ENCODE data around the gene USO1.

- TF ChIP-seq RAD21 (IDR thresholded peaks at IDR 0.05 in 1 of 2, conservative IDR thresholded peaks at IDR 0.05 in 1 of 2; ENCODE audit: low read depth in 2 of 2, low read length in 2 of 2) (no peak), POLR2A (IDR thresholded peaks at IDR 0.05; ENCODE audit: control extremely low read depth in 1 of 2, low read depth in 2 of 2, low read length in 2 of 2) (no peak), EZH2 (IDR thresholded peaks at IDR 0.05; ENCODE audit: low read depth, low read length, severe bottlenecking) (no peak), POLR2AphosphoS5 (IDR thresholded peaks at IDR 0.05; ENCODE audit: low read depth, low read length) (no peak), SIN3A (conservative IDR thresholded peaks at IDR 0.05 in 1 of 2, IDR thresholded peaks at IDR 0.05 in 1 of 2; ENCODE audit: low read depth in 1 of 2, low read length in 2 of 2) (no peak), JUND (IDR thresholded peaks at IDR 0.05; ENCODE audit: low read length) (no peak), RXRA (IDR thresholded peaks at IDR 0.05; ENCODE audit: insufficient read depth, low read depth, low read length) (no peak), TBP (IDR thresholded peaks at IDR 0.05; ENCODE audit: low read depth, low read length) (no peak), EGR1 (IDR thresholded peaks at IDR 0.05; ENCODE audit: borderline replicate concordance, low read depth, low read length) (no peak), EP300 (IDR thresholded peaks at IDR 0.05; ENCODE audit: borderline replicate concordance in 1 of 2, low read depth in 2 of 2, low read length in 2 of 2) (no peak), ZNF274 (IDR thresholded peaks at IDR 0.05; ENCODE audit: borderline replicate concordance, extremely low read depth, low read length) (no peak), CTBP2 (IDR thresholded peaks at IDR 0.05; ENCODE audit: borderline replicate concordance, insufficient read depth, insufficient read length, low read length) (no peak)
- TF ChIP-seq, protein P1, sequence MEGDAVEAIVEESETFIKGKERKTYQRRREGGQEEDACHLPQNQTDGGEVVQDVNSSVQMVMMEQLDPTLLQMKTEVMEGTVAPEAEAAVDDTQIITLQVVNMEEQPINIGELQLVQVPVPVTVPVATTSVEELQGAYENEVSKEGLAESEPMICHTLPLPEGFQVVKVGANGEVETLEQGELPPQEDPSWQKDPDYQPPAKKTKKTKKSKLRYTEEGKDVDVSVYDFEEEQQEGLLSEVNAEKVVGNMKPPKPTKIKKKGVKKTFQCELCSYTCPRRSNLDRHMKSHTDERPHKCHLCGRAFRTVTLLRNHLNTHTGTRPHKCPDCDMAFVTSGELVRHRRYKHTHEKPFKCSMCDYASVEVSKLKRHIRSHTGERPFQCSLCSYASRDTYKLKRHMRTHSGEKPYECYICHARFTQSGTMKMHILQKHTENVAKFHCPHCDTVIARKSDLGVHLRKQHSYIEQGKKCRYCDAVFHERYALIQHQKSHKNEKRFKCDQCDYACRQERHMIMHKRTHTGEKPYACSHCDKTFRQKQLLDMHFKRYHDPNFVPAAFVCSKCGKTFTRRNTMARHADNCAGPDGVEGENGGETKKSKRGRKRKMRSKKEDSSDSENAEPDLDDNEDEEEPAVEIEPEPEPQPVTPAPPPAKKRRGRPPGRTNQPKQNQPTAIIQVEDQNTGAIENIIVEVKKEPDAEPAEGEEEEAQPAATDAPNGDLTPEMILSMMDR (IDR thresholded peaks at IDR 0.05; ENCODE audit: control extremely low read depth in 1 of 3, insufficient read depth in 1 of 3, low read depth in 1 of 3, low read length in 3 of 3), result no peak
These were observed 2.7 kb downstream of the USO1 start for GRCh38 chr4:75727073-75727472.
